NB4 (cell line): ENCODE data around the gene DDX47.

Source experiments
- DNase-seq: peaks from one replicate; pipeline ENCODE4 v3.0.0; 2010; ENCODE audit warnings: low read depth
- H3K4me3 ChIP-seq: one replicate; pipeline ENCODE4 v1.5.1; 2011; ENCODE audit warnings: mild to moderate bottlenecking, low read depth, low read length, moderate library complexity
- CTCF ChIP-seq: IDR thresholded peaks from one replicate; pipeline ENCODE4 v1.5.1; 2012; ENCODE audit warnings: low read depth, low read length
- MAX ChIP-seq: IDR thresholded peaks from 2 replicates; pipeline ENCODE4 v1.6.1; 2011; ENCODE audit warnings: low read depth, low read length
- MYC ChIP-seq: IDR thresholded peaks from 2 replicates; pipeline ENCODE4 v1.6.1; 2011; ENCODE audit warnings: low read depth, low read length
- POLR2A ChIP-seq: IDR thresholded peaks from 2 replicates; pipeline ENCODE4 v1.6.1; 2011; ENCODE audit warnings: mild to moderate bottlenecking; ENCODE audit not compliant: insufficient read length; ENCODE audit errors: extremely low read depth

The DDX47 gene

DNA sequence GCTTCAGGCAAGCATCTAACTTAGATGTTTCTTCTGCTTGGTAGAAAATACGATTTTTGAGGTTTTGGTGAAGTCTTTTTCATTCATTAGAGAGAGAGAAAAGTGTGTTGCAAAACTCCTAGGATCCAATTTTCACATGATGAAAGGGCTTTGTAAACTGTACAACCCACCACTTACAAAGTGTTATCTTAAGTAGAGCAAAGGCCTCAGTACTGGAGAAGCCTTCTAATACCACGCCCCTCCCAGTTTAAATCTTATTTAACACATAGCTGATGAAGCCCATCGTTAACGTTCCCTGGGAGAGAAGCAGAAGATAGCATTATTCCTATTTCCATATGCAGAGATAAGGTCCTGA is 26.8 kb upstream of the DDX47 start:
- peak overlapping the region; percentile 72 for H3K4me3 ChIP-seq
- no peak for TF ChIP-seq CTCF
- TF ChIP-seq MYC, result no peak
- TF ChIP-seq MAX, result no peak
- no peak for TF ChIP-seq POLR2A
- no peak for DNase-seq

DNA sequence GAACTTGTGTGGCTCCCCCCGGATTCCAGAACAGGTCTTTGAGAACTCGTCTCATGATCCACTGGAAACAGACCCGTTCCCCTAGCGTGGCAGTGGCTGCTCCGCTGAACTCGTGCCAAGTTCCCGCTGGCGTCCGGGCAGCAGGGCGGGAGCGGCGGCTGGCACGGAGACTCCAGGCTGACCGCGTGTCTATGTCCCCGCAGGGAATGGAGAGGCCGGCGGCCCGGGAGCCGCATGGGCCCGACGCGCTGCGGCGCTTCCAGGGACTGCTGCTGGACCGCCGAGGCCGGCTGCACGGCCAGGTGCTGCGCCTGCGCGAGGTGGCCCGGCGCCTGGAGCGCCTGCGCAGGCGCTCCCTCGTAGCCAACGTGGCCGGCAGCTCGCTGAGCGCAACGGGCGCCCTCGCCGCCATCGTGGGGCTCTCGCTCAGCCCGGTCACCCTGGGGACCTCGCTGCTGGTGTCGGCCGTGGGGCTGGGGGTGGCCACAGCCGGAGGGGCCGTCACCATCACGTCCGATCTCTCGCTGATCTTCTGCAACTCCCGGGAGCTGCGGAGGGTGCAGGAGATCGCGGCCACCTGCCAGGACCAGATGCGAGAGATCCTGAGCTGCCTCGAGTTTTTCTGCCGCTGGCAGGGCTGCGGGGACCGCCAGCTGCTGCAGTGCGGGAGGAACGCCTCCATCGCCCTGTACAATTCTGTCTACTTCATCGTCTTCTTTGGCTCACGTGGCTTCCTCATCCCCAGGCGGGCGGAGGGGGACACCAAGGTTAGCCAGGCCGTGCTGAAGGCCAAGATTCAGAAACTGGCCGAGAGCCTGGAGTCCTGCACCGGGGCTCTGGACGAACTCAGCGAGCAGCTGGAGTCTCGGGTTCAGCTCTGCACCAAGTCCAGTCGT is 26.2 kb upstream of the DDX47 start:
- peak; percentile 81 for TF ChIP-seq POLR2A
- peak; percentile 77 for TF ChIP-seq MAX
- no peak for TF ChIP-seq CTCF
- TF ChIP-seq MYC, result peak; percentile 85
- H3K4me3 ChIP-seq, result peak overlapping the region; percentile 72
- peak; percentile 87 for DNase-seq

DNA sequence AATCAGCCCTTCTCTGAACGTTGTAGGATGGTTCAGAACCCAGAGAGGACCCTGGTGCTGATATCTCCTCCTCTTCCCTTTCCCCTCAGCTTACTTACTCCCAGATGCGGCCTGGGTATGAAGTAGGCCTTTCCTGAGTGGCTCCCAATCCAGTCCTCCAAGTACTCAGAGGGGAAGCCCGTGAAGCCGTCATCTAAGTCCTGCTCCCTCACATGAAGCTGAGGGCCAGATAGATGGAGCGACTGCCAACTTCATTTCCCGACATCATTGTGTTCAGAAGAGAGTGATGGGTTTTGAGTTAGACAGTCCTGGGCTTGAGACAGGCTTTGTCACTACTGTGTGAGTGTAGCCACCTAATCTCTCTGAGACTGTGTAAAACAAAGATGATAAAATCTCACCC is 25.0 kb upstream of the DDX47 start:
- H3K4me3 ChIP-seq, result no peak overlapping the region
- DNase-seq, result no peak
- TF ChIP-seq POLR2A, result no peak
- TF ChIP-seq CTCF, result no peak
- TF ChIP-seq MYC, result no peak

DNA sequence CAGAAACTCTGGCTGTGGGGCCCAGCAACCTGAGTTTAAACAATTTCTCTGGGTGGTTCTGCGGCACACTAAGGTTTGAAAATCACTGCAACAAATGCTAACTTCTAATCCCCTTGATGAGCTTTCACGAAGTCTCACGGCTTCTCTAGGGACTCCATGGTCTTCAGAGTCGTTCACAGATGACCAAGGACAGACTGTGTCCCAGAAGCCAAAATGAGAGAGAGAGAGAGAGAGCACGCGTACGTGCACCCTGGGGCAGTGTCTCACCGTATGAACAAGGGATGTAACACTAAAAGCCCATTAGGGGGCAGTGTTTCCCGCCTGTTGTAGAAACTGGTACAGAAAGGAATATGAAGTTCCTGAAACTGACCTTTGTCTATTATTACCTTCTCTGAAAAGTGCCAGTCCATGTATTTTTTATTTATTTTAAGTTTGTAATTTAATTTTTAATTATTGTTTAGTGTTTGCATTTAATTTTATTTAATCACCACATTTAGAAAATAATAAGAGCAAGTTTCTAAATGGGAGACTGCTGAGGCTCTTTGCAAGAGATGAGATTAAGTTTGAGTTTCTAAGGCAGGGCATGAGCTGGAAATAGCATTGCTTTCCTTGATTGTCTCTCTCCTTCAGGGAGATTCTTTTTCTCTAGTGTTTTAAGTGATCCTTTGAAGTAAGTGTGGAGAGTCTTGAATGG is 24.3 kb upstream of the DDX47 start:
- TF ChIP-seq MYC (0 out of 2 replicates have a peak, but pooled peaks have one; percentile 47), POLR2A (no peak), CTCF (peak; percentile 55), MAX (no peak)
- H3K4me3 ChIP-seq, result no peak overlapping the region
- peak; percentile 86 for DNase-seq

DNA sequence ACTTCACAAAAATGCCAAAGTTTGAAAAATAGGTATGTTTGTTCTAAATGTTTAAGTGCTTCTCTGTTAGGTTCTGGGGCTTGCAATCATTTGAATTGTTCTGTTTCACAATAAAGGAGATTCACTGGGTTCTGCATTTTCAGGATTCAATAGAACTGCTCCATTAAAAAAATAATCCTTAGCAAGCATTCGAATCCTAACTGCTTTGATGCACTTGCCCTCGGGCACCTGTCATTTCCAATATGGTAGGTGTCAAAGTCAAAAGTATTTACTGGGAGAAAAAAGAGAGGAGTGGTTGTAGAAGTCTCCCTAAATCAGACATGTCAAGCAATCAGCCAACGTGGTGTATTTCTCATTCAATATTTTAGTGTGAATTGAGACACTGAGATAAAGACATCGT is 22.2 kb upstream of the DDX47 start:
- TF ChIP-seq CTCF (no peak), MYC (no peak), MAX (no peak), POLR2A (no peak)
- DNase-seq, result no peak
- H3K4me3 ChIP-seq, result no peak overlapping the region
